NCI-H1092 treated with DMSO at 0.1 percent for 48 hours (cell line): Measurements from ENCODE around the gene PRRG4.
"Not testable (repeated sequence)": the region's sequence is repeated elsewhere in the genome, so short reads cannot be mapped to it uniquely, and the experiment has no call there.

Source experiments
- DNase-seq: peaks from one replicate; lab custom pipeline; 2025; lab: John Stamatoyannopoulos, UW

Gene PRRG4

DNA sequence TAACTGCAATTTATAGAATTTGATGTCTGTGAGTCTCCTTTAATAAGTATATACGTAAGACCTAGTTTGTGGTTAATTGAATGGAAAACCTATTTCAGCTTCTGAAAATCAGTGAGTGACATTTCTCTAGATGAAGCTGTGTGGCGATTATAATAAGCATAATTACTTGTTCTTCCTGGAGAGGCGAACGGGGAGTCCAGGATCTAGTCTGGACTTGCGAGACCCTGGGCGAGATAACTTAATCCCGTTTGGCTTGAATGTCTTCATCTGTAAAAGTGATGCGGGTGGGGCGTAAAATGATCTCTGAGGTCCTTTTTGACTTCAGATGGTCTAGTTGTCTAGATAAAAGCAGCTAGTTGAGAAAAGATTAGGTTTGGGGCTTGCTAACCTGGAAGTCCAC lies 1.1 kb downstream of the PRRG4 start:
- DNase-seq, result no peak

GRCh38 chr11:32831221-32831620 lies 1.5 kb downstream of the PRRG4 start:
- no peak for DNase-seq

DNA sequence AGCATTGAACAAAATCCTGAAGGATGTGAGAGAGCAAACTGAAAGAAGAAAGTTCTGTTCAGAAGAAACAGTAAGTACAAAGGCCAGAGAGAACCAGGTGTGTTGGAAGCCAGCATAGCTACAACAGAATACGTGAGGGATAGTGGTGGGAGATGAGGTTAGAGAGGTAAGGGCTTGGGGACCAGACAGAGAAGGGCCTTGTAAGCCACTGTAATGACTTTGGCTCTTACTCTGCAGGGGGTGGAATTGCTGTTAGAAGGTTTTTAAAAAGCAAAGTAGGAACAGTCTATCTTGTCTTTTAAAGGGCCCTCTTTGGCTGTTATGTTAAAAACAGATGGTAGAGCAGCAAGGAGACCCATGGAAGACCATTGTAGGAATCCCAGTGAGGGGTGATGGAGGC lies 4.2 kb downstream of the PRRG4 start:
- no peak for DNase-seq

DNA sequence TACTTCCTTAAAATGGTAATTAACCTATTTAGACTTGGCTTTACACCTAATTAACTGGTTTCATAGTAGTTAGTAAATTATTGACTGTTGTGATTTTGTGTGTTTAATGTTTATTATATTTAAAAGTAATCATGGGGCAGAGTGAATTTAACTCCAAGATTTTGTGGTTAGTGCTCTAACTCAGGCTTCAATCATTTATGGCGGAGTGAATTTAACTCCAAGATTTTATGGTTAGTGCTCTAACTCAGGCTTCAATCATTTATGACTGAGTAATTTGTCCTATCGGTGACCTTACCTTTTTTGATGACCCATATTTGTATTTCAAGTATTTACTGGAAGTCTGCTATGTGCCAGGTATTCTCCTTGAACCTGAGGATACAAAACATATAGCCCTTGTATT lies 7.2 kb downstream of the PRRG4 start:
- DNase-seq, result no peak

DNA sequence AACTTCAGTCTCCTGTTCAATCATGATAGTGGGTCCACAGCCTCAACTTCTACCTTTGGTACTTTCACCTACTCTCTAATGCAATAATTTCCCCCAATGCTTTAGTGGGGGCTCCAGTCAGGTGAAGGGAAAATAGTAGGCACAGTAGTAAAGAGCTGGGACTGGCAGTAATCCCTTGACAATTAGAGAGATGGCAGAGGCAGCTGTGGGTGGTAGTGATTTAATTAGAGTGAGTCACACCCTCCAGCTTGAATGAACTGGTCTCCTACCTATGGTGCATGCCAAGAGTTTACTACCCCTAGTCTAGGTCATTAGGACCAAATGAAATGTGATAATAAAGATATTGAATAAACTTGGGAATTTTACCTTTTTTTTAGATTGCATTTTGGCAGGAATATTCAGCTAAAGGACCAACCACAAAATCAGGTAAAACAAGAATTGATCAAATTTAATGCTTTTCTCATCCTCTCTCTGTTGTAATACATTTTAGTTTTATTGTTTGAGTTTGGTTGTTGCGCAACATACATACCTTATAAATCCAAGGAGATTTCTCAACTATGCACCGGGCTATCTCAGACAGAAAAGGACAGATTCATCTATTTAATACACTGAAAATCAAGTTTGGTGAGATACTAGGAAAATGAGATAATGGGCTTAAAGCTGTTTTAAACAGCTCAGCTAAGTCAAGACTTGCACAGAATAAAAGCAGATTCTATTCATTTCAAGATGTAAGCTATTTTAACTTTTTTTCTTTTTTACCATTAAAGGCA lies 9.0 kb downstream of the PRRG4 start:
- no peak for DNase-seq

- no peak for DNase-seq
Measured at GRCh38 chr11:32839308-32839707, 9.6 kb downstream of the PRRG4 start.

DNA sequence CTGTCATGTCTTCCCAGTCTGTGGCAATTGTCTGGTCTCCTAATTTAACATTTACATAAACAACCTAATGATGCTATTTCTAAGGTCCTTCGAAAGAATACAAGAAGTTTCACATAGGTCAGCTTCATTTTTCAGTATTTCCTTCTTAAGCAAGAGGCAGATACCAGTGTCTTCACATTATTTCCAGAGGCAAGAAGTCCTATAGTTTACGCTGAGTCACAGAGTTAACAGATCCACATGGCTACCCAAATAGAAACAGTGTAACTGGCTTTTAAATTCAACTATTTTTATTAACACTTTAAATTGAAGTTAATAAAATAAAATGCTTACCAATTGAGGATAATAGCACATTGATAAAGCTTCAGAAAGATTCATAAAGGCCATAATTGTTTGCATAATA lies 10.9 kb downstream of the PRRG4 start:
- no peak for DNase-seq

DNA sequence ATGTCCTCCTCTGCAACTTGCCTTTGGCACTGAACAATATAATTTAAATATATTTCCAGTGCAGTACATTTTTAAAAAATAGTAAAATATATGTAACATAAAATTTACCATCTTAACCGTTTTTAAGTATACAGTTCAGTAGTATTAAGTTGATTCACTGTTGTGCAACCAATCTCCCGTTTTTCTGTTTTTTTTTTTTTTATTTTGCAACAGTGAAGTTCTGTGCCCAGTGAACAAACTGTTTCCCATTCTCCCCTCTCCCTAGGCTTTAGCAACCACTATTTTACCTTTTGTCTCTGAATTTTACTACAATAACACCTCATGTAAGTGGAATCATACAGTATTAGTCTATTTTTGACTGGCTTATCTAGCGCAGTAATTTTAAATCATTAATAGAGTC lies 13.8 kb downstream of the PRRG4 start:
- DNase-seq, result no peak

DNA sequence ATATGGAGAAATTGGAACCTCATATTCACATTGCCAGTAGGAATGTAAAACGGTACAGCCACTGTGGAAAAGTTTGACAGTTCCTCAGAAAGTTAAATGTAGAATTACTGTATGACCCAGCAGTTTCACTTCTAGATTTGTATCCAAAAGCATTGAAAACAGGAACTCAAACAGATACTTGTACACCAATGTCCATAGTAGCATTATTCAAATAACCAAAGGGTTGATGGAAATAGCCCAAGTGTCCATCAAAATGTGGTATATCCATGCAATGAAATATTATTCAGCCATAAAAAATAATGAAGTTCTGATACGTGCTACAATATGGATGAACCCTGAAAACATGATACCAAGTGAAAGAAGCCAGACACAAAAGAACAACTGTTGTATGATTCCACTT lies 17.8 kb downstream of the PRRG4 start:
- no peak for DNase-seq

DNA sequence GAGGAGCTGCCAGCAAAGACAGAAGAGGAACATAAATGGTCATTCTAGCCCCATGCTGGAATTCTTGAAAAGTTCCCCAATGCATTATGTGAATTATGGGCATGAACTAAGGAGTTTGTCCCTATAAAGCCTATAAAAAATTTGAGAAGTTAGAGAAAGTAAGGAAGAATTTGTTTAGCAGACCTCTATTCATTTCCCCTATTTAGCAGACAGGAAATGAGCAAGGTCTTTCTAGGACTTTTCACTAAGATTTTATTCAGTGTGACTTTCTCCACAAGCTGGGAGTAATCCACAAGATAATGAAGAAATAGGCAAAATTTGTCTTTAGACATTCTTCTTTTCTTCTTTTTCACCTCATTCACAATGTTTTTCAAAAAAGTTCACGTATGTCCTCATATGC lies 20.0 kb downstream of the PRRG4 start:
- no peak for DNase-seq

DNA sequence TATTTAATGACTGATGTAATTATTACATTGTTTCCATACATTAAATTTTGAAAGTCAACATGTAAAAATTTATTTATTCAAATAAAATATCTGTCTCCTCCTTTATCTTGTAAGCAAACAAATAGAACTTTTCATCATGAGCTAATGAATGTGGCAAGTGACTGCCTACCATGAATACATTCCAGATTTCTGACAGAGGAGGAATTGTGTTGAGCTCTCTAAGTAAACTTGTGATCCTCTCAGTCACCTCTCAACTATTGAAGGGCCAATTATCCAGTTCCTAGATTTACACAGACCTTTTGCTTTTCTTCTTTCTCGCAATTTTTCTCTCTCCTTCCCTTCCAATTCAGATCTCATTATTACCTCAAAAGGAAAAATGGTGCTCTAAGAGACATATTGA lies 21.5 kb downstream of the PRRG4 start:
- DNase-seq, result no peak

DNA sequence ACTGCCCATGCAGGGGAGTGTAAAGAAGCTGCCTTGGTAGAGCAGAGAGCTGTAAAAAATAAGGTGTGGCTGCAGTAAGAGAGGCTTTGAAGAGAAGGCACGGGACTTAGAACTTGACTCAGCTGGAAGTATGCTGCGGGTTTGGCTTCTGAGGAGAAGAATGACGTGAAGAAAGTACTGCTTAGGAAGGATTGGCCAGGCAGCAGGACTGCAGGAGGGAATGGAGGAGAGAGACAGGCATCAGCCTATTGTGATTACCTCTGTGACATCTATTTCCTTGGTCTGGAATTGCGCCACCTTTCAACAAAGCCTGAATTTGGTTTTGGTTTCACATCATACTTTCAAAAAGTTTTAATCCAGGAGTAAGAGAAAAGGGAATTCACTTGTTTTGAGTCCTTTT lies 22.5 kb downstream of the PRRG4 start:
- DNase-seq, result no peak

DNA sequence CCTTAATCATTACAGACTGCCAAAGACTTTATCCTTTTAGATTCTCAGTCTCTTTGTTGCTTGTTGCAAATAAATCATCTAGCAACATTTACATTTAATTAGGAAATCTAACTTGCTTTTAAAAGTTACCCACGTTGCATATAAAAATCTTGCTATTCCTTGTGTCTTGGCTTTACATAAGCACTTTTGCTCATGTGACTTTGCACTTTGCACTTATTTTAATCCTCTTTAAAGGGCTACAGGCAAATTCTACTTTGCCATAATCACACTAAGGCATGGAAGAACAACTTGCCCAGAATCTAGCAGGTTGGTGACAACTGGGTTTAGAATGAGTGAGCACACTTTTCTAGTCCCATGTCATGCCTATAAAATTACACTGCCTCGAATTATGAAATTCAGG lies 25.9 kb downstream of the PRRG4 start:
- DNase-seq, result no peak

DNA sequence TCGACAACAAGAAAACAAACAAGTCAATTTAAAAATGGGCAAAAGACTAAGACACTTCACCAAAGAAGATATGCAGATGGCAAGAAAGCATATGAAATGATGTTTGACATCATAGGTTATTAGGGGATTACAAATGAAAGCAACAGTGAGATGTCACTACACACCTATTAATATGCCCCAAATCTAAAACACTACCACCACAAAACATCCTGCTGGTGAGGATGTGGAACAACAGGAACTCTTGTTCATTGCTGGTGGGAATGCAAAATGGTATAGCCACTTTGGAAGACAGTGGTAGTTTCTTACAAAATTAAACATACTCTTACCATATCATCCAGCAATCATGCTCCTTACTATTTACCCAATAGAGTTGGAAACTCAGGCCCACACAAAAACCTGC lies 29.0 kb downstream of the PRRG4 start:
- DNase-seq, result no peak

DNA sequence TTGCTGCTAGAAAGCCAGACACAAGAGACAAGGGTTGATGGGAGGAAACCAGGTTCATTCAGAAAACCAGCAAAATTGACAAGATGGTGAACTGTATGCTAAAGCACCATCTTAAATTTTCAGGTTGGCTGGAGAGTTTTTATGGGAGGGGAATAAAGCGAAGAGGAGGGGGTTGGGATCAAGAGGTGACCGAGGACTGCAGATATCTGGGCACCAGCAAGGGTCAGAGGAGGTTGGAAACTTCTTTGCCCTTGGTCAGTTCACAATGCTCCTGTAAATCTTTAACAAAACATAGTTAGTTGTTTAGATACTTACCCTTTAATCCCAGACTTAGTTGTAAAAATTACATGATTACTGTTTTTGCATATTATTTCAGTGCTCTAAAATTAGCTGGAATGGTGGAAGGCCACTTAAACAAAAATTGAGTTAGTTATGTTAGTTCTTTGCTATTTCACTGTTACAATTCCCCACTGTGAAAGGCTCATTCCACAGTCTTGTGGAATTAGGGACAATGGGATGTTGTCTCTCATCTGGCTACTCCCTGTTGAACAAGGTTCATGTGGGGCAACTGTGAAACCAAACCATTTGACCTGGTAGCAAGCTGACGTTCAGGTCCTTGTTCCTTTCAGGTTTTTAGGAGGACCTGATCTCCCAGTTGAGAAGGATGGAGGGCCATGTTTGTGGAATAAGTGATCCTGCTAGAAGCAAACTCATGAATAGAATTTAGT lies 32.3 kb downstream of the PRRG4 start:
- no peak for DNase-seq

GRCh38 chr11:32864555-32864954 lies 34.8 kb downstream of the PRRG4 start:
- DNase-seq, result no peak

DNA sequence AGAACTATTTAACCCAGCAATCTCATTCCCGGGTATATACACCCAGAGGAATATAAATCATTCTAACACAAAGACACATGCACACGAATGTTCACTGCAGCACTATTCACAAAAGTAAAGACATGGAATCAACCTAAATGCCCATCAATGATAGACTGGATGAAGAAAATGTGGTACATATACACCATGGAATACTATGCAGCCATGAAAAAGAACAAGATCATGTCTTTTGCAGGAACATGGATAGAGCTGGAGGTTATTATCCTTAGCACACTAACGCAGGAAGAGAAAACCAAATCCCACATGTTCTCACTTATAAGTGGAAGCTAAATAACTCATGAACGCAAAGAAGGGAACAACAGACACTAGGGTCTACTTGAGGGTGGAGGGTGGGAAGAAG lies 39.0 kb downstream of the PRRG4 start:
- DNase-seq, result not testable (repeated sequence)

- peak; percentile 34 for DNase-seq
Measured at GRCh38 chr11:32870676-32871075, 40.9 kb downstream of the PRRG4 start.

DNA sequence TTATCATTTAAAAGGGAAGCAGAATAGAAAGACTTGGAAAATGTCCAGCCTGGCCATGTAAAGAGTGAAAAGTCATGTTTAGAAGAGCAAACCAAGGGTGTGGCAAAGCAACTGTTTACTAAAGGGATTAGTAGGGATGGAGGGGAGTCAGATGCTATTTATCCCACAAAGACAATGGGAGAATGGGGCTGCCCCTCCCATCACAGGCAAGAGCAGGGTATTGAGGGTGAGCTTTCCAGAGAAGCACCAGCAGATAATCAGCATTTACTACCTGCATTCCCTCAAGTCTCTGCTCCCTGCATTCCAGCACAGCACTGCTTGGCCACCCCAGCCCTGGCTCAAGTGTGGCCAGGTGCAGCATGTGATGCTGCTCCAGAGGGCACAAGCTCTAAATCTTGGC lies 44.4 kb downstream of the PRRG4 start:
- no peak for DNase-seq

- no peak for DNase-seq
Measured at GRCh38 chr11:32881286-32881685, 51.6 kb downstream of the PRRG4 start.

DNA sequence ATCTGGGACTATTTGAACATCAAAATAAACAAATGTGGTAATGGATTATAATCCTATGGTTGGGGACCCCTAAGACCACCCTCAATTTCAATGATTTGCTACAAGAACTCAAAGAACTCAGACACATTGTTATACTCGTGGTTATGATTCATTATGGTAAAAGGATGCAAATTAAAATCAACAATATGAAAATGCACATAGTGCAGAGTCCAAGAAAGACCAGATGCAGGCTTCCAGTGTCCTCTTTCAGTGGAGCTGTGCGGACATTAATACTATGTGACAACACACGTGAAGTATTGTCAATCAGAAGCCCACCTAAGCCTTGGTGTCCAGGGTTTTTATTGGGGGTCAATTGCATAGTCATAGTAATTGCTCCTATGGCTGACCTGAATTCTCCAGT lies 53.7 kb downstream of the PRRG4 start:
- no peak for DNase-seq

GRCh38 chr11:32884023-32884422 lies 54.3 kb downstream of the PRRG4 start:
- no peak for DNase-seq

GRCh38 chr11:32884770-32885384 lies 55.1 kb downstream of the PRRG4 start:
- DNase-seq, result no peak
